WTC11 (cell line): ENCODE measurements around the gene PTPRN2. TPM values are rescaled to one million over a fixed set of nuclear protein-coding genes. Genes with fewer than 3 reads are reported as not detected.

Source experiments
- ATAC-seq: fragments of 200-7000 bp; cut with Tn5 transposase; 2 replicates; pipeline ENCODE4 v1.10.0; 2021; ENCODE audit warnings: mild to moderate bottlenecking, moderate library complexity
- CTCF ChIA-PET: fragments of 300-600 bp; sonication (Branson Sonifier 250); formaldehyde crosslinking; loops from one replicate; lab custom pipeline; 2021; ENCODE audit warnings: antibody characterized with exemption; lab: Charles Lee
- POLR2A ChIA-PET: fragments of 350-600 bp; sonication (Branson Sonifier 250); formaldehyde crosslinking; loops from one replicate; lab custom pipeline; 2021; ENCODE audit warnings: antibody characterized with exemption; lab: Charles Lee
- DNase-seq: peaks from one replicate; pipeline ENCODE4 v3.0.0; 2021; ENCODE audit warnings: low spot score
- H3K27ac Mint-ChIP-seq: 2 replicates; pipeline ENCODE4 v1.8.0; 2021; ENCODE audit warnings: mixed read lengths
- H3K27me3 Mint-ChIP-seq: 2 replicates; pipeline ENCODE4 v1.8.0; 2021; ENCODE audit warnings: low read depth, mild to moderate bottlenecking, moderate library complexity, mixed read lengths
- H3K36me3 Mint-ChIP-seq: 2 replicates; pipeline ENCODE4 v1.8.0; 2021; ENCODE audit warnings: mixed read lengths
- H3K4me1 Mint-ChIP-seq: 2 replicates; pipeline ENCODE4 v1.8.0; 2022; ENCODE audit warnings: mixed read lengths
- H3K4me3 Mint-ChIP-seq: 2 replicates; pipeline ENCODE4 v1.8.0; 2021; ENCODE audit warnings: mild to moderate bottlenecking, moderate library complexity, mixed read lengths
- H3K9me3 Mint-ChIP-seq: 2 replicates; pipeline ENCODE4 v1.8.0; 2021; ENCODE audit warnings: mixed read lengths
- ATF3 ChIP-seq: sonication (generic); formaldehyde crosslinking; conservative IDR thresholded peaks from 2 replicates; pipeline ENCODE4 v1.8.1; 2022; ENCODE audit warnings: mild to moderate bottlenecking, missing genetic modification reagents
- CREB1 ChIP-seq: sonication (generic); formaldehyde crosslinking; IDR thresholded peaks from 2 replicates; pipeline ENCODE4 v1.8.0; 2023; ENCODE audit warnings: mild to moderate bottlenecking, missing genetic modification reagents
- CREM ChIP-seq: sonication (generic); formaldehyde crosslinking; IDR thresholded peaks from 2 replicates; pipeline ENCODE4 v1.8.1; 2022; ENCODE audit warnings: mild to moderate bottlenecking, missing genetic modification reagents, moderate library complexity
- FOXK1 ChIP-seq: sonication (generic); formaldehyde crosslinking; IDR thresholded peaks from 2 replicates; pipeline ENCODE4 v1.8.0; 2022; ENCODE audit warnings: mild to moderate bottlenecking, moderate library complexity, missing genetic modification reagents
- FOXP1 ChIP-seq: sonication (generic); formaldehyde crosslinking; IDR thresholded peaks from 2 replicates; pipeline ENCODE4 v1.8.0; 2022; ENCODE audit warnings: missing genetic modification reagents, mild to moderate bottlenecking, moderate library complexity, borderline replicate concordance
- GABPB1 ChIP-seq: sonication (generic); formaldehyde crosslinking; IDR thresholded peaks from 2 replicates; pipeline ENCODE4 v1.8.1; 2023; ENCODE audit warnings: mild to moderate bottlenecking, missing genetic modification reagents
- NFATC4 ChIP-seq: fragments of 250-450 bp; sonication (Bioruptor Pico); IDR thresholded peaks from 2 replicates; pipeline ENCODE4 v1.9.0; 2021; ENCODE audit warnings: mild to moderate bottlenecking
- NR1H2 ChIP-seq: sonication (generic); formaldehyde crosslinking; IDR thresholded peaks from 2 replicates; pipeline ENCODE4 v1.9.0; 2021; ENCODE audit warnings: mild to moderate bottlenecking, moderate library complexity, missing genetic modification reagents
- PRRX2 ChIP-seq: fragments of 250-450 bp; sonication (Bioruptor Pico); IDR thresholded peaks from 2 replicates; pipeline ENCODE4 v1.8.0; 2021; ENCODE audit warnings: mild to moderate bottlenecking
- RORB ChIP-seq: fragments of 250-450 bp; sonication (Bioruptor Pico); IDR thresholded peaks from 2 replicates; pipeline ENCODE4 v1.9.0; 2021; ENCODE audit warnings: mild to moderate bottlenecking
- SMAD3 ChIP-seq: sonication (generic); formaldehyde crosslinking; IDR thresholded peaks from 2 replicates; pipeline ENCODE4 v1.8.0; 2022; ENCODE audit warnings: missing genetic modification reagents, mild to moderate bottlenecking, borderline replicate concordance
- SP1 ChIP-seq: sonication (generic); formaldehyde crosslinking; conservative IDR thresholded peaks from 2 replicates; pipeline ENCODE4 v1.8.1; 2022; ENCODE audit warnings: missing genetic modification reagents
- STAT6 ChIP-seq: sonication (generic); formaldehyde crosslinking; conservative IDR thresholded peaks from 2 replicates; pipeline ENCODE4 v1.8.1; 2023; ENCODE audit warnings: mild to moderate bottlenecking, low read depth, missing genetic modification reagents, moderate library complexity
- ZBTB43 ChIP-seq: sonication (generic); formaldehyde crosslinking; IDR thresholded peaks from 2 replicates; pipeline ENCODE4 v1.8.1; 2023; ENCODE audit warnings: mild to moderate bottlenecking, missing genetic modification reagents
- ZNF121 ChIP-seq: sonication (generic); formaldehyde crosslinking; IDR thresholded peaks from 2 replicates; pipeline ENCODE4 v1.8.0; 2023; ENCODE audit warnings: missing genetic modification reagents
- ZNF317 ChIP-seq: sonication (generic); formaldehyde crosslinking; IDR thresholded peaks from 2 replicates; pipeline ENCODE4 v1.8.1; 2023; ENCODE audit warnings: low read depth, mild to moderate bottlenecking, moderate library complexity, missing genetic modification reagents, borderline replicate concordance
- ZNF423 ChIP-seq: fragments of 250-450 bp; sonication (Bioruptor Pico); IDR thresholded peaks from 2 replicates; pipeline ENCODE4 v2.1.2; 2022; ENCODE audit warnings: mild to moderate bottlenecking, moderate library complexity
- total RNA-seq: library from RNA; stranded (reverse); gene quantifications from 3 replicates; pipeline ENCODE4 v1.2.3, GENCODE V29; 2021
- TF ChIP-seq, protein P1 (sequence below): sonication (generic); formaldehyde crosslinking; IDR thresholded peaks from 2 replicates; pipeline ENCODE4 v1.8.1; 2023; ENCODE audit warnings: mild to moderate bottlenecking, missing genetic modification reagents, borderline replicate concordance
- TF ChIP-seq, protein P2 (sequence below): sonication (generic); formaldehyde crosslinking; IDR thresholded peaks from 2 replicates; pipeline ENCODE4 v1.8.0; 2023; ENCODE audit warnings: missing genetic modification reagents, mild to moderate bottlenecking, borderline replicate concordance
- TF ChIP-seq, protein P3 (sequence below): sonication (generic); formaldehyde crosslinking; IDR thresholded peaks from 2 replicates; pipeline ENCODE4 v1.8.1; 2022; ENCODE audit warnings: low read depth, mild to moderate bottlenecking, moderate library complexity, missing genetic modification reagents, borderline replicate concordance

The PTPRN2 gene
- total RNA-seq, 1 experiment from 2014 or later, result 4.7 TPM

GRCh38 chr7:157890921-157891401 lies 696.7 kb downstream of the PTPRN2 start:
- Mint-ChIP-seq H3K9me3 (peaks cover 41% of the 10 kb centered on the region), H3K4me1 (peaks cover 7% of the 10 kb centered on the region), H3K27ac (no peak overlapping the region), H3K27me3 (peaks cover 15% of the 10 kb centered on the region), H3K4me3 (no peak overlapping the region), H3K36me3 (peaks cover 39% of the 10 kb centered on the region)
- DNase-seq, result no peak
- POLR2A ChIA-PET, result no interaction called here
- no peak for ATAC-seq
- TF ChIP-seq NFATC4 (CRISPR knock-in tag) (no peak), GABPB1 (no peak), PRRX2 (CRISPR knock-in tag) (no peak), STAT6 (CRISPR knock-in tag) (no peak), CREM (CRISPR knock-in tag) (no peak), SP1 (CRISPR knock-in tag) (no peak), ATF3 (CRISPR knock-in tag) (no peak), RORB (CRISPR knock-in tag) (no peak), ZNF423 (CRISPR knock-in tag) (no peak), NR1H2 (no peak), CREB1 (CRISPR knock-in tag) (no peak), SMAD3 (CRISPR knock-in tag) (no peak), ZBTB43 (no peak), FOXK1 (CRISPR knock-in tag) (no peak), FOXP1 (CRISPR knock-in tag) (no peak), ZNF121 (CRISPR knock-in tag) (no peak), ZNF317 (CRISPR knock-in tag) (no peak)
- TF ChIP-seq, protein P1, sequence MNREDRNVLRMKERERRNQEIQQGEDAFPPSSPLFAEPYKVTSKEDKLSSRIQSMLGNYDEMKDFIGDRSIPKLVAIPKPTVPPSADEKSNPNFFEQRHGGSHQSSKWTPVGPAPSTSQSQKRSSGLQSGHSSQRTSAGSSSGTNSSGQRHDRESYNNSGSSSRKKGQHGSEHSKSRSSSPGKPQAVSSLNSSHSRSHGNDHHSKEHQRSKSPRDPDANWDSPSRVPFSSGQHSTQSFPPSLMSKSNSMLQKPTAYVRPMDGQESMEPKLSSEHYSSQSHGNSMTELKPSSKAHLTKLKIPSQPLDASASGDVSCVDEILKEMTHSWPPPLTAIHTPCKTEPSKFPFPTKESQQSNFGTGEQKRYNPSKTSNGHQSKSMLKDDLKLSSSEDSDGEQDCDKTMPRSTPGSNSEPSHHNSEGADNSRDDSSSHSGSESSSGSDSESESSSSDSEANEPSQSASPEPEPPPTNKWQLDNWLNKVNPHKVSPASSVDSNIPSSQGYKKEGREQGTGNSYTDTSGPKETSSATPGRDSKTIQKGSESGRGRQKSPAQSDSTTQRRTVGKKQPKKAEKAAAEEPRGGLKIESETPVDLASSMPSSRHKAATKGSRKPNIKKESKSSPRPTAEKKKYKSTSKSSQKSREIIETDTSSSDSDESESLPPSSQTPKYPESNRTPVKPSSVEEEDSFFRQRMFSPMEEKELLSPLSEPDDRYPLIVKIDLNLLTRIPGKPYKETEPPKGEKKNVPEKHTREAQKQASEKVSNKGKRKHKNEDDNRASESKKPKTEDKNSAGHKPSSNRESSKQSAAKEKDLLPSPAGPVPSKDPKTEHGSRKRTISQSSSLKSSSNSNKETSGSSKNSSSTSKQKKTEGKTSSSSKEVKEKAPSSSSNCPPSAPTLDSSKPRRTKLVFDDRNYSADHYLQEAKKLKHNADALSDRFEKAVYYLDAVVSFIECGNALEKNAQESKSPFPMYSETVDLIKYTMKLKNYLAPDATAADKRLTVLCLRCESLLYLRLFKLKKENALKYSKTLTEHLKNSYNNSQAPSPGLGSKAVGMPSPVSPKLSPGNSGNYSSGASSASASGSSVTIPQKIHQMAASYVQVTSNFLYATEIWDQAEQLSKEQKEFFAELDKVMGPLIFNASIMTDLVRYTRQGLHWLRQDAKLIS (CRISPR knock-in tag), result no peak
- TF ChIP-seq, protein P2, sequence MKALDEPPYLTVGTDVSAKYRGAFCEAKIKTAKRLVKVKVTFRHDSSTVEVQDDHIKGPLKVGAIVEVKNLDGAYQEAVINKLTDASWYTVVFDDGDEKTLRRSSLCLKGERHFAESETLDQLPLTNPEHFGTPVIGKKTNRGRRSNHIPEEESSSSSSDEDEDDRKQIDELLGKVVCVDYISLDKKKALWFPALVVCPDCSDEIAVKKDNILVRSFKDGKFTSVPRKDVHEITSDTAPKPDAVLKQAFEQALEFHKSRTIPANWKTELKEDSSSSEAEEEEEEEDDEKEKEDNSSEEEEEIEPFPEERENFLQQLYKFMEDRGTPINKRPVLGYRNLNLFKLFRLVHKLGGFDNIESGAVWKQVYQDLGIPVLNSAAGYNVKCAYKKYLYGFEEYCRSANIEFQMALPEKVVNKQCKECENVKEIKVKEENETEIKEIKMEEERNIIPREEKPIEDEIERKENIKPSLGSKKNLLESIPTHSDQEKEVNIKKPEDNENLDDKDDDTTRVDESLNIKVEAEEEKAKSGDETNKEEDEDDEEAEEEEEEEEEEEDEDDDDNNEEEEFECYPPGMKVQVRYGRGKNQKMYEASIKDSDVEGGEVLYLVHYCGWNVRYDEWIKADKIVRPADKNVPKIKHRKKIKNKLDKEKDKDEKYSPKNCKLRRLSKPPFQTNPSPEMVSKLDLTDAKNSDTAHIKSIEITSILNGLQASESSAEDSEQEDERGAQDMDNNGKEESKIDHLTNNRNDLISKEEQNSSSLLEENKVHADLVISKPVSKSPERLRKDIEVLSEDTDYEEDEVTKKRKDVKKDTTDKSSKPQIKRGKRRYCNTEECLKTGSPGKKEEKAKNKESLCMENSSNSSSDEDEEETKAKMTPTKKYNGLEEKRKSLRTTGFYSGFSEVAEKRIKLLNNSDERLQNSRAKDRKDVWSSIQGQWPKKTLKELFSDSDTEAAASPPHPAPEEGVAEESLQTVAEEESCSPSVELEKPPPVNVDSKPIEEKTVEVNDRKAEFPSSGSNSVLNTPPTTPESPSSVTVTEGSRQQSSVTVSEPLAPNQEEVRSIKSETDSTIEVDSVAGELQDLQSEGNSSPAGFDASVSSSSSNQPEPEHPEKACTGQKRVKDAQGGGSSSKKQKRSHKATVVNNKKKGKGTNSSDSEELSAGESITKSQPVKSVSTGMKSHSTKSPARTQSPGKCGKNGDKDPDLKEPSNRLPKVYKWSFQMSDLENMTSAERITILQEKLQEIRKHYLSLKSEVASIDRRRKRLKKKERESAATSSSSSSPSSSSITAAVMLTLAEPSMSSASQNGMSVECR (CRISPR knock-in tag), result no peak
- TF ChIP-seq, protein P3, sequence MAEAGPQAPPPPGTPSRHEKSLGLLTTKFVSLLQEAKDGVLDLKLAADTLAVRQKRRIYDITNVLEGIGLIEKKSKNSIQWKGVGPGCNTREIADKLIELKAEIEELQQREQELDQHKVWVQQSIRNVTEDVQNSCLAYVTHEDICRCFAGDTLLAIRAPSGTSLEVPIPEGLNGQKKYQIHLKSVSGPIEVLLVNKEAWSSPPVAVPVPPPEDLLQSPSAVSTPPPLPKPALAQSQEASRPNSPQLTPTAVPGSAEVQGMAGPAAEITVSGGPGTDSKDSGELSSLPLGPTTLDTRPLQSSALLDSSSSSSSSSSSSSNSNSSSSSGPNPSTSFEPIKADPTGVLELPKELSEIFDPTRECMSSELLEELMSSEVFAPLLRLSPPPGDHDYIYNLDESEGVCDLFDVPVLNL (CRISPR knock-in tag), result no peak
- CTCF ChIA-PET, result no interaction called here
